GM23248 (cell line): ENCODE measurements around the gene CAST.

Experiments
- EZH2 ChIP-seq: fragments of 200-600 bp; sonication (generic); IDR thresholded peaks from 2 replicates; pipeline ENCODE4 v1.6.1; 2018; ENCODE audit warnings: antibody characterized with exemption, mild to moderate bottlenecking; ENCODE audit not compliant: insufficient read depth, poor library complexity, severe bottlenecking
- EZH2phosphoT487 ChIP-seq: fragments of 200-600 bp; sonication (generic); IDR thresholded peaks from 2 replicates; pipeline ENCODE4 v1.6.1; 2018; ENCODE audit warnings: antibody characterized with exemption, moderate library complexity, mild to moderate bottlenecking, low read depth; ENCODE audit not compliant: insufficient read depth

GRCh38 chr5:96692441-96692840, 30.3 kb downstream of the CAST start:
- TF ChIP-seq EZH2phosphoT487 (no peak), EZH2 (no peak)
